Ishikawa (cell line): ENCODE results near the gene PLXNC1.

Source experiments
- CREB1 ChIP-seq: IDR thresholded peaks from 2 replicates; pipeline ENCODE4 v1.6.1; 2012; ENCODE audit warnings: low read depth
- EP300 ChIP-seq: IDR thresholded peaks from 2 replicates; pipeline ENCODE4 v1.6.1; 2012; ENCODE audit warnings: borderline replicate concordance
- RAD21 ChIP-seq: IDR thresholded peaks from 2 replicates; pipeline ENCODE4 v1.6.1; 2012; ENCODE audit warnings: low read depth
- TAF1 ChIP-seq: IDR thresholded peaks from 2 replicates; pipeline ENCODE4 v1.6.1; 2012; ENCODE audit warnings: low read depth, mild to moderate bottlenecking
- TCF12 ChIP-seq: IDR thresholded peaks from 2 replicates; pipeline ENCODE4 v1.6.1; 2012; ENCODE audit warnings: low read depth
- TEAD4 ChIP-seq: IDR thresholded peaks from 2 replicates; pipeline ENCODE4 v1.6.1; 2012
- TF ChIP-seq, protein P1 (sequence below): IDR thresholded peaks from 2 replicates; pipeline ENCODE4 v1.6.1; 2012
- TF ChIP-seq, protein P2 (sequence below): IDR thresholded peaks from 2 replicates; pipeline ENCODE4 v1.6.1; 2012; ENCODE audit warnings: low read depth, mild to moderate bottlenecking
- TF ChIP-seq, protein P3 (sequence below): IDR thresholded peaks from 2 replicates; pipeline ENCODE4 v1.6.1; 2012

DNA sequence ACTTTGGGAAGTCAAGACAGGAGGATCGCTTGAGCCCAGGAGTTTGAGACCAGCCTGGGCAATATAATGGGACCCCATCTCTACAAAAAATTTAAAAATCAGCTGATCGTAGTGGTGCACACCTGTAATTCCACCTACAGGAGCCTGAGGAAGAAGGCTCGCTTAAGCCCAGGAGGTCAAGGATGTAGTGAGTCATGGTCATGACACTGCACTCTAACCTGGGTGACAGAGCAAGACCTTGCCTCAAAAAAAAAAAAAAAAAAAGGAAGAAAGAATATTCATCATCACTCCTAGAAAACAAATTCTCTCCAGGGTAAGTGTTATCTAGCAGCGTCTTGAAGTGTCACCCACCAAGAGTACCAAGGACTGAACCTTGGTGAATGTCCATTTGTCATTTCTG, 34.2 kb upstream of the PLXNC1 start:
- TF ChIP-seq RAD21 (no peak), TEAD4 (no peak), TCF12 (no peak), CREB1 (no peak), TAF1 (no peak), EP300 (no peak)
- TF ChIP-seq, protein P1, sequence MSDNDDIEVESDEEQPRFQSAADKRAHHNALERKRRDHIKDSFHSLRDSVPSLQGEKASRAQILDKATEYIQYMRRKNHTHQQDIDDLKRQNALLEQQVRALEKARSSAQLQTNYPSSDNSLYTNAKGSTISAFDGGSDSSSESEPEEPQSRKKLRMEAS = no peak
- TF ChIP-seq, protein P2, sequence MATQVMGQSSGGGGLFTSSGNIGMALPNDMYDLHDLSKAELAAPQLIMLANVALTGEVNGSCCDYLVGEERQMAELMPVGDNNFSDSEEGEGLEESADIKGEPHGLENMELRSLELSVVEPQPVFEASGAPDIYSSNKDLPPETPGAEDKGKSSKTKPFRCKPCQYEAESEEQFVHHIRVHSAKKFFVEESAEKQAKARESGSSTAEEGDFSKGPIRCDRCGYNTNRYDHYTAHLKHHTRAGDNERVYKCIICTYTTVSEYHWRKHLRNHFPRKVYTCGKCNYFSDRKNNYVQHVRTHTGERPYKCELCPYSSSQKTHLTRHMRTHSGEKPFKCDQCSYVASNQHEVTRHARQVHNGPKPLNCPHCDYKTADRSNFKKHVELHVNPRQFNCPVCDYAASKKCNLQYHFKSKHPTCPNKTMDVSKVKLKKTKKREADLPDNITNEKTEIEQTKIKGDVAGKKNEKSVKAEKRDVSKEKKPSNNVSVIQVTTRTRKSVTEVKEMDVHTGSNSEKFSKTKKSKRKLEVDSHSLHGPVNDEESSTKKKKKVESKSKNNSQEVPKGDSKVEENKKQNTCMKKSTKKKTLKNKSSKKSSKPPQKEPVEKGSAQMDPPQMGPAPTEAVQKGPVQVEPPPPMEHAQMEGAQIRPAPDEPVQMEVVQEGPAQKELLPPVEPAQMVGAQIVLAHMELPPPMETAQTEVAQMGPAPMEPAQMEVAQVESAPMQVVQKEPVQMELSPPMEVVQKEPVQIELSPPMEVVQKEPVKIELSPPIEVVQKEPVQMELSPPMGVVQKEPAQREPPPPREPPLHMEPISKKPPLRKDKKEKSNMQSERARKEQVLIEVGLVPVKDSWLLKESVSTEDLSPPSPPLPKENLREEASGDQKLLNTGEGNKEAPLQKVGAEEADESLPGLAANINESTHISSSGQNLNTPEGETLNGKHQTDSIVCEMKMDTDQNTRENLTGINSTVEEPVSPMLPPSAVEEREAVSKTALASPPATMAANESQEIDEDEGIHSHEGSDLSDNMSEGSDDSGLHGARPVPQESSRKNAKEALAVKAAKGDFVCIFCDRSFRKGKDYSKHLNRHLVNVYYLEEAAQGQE = no peak
- TF ChIP-seq, protein P3, sequence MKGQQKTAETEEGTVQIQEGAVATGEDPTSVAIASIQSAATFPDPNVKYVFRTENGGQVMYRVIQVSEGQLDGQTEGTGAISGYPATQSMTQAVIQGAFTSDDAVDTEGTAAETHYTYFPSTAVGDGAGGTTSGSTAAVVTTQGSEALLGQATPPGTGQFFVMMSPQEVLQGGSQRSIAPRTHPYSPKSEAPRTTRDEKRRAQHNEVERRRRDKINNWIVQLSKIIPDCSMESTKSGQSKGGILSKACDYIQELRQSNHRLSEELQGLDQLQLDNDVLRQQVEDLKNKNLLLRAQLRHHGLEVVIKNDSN = no peak
